Body of pancreas (tissue), 4 donors: ENCODE results near the gene MPC1.

Experiments
- POLR2A ChIP-seq, 3 donors: fragments of 450-650 bp; IDR thresholded peaks; one replicate each; pipeline ENCODE4 v1.6.1; 2016; ENCODE audit warnings: antibody characterized with exemption in 3 of 3, mild to moderate bottlenecking in 2 of 3
- TF ChIP-seq, protein P1 (sequence below), 7 experiments: fragments of 450-650 bp in 4 of 7; fragments of 200-600 bp in 3 of 7; sonication (generic) in 3 of 7; IDR thresholded peaks; one replicate each; pipeline ENCODE4 v1.5.1; 2016 to 2019; ENCODE audit warnings: antibody characterized with exemption in 7 of 7

DNA sequence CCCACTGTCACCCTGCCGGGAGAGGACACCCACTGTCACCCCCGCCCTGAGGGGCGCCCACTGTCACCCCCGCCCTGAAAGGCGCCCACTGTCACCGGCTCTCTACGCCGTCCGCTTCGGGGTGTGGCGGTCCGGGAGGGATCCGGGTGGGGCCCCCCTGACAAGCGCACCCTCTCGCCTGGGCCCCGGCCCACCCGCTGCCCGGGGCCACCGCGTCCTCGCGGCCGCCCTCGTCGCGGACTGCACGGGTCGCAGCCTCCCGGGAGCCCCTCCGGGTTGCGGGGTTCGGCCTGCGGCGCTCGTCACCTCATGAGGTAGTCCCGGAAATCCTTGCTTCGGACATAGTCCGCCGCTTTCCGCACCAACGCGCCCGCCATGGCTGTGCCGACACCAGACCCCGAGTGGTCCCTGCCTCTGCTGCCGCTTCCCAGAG, 224 bp downstream of the MPC1 start:
- peak; percentile 83 to 92 (median 91) for TF ChIP-seq POLR2A (IDR thresholded peaks at IDR 0.05)
- TF ChIP-seq, protein P1, sequence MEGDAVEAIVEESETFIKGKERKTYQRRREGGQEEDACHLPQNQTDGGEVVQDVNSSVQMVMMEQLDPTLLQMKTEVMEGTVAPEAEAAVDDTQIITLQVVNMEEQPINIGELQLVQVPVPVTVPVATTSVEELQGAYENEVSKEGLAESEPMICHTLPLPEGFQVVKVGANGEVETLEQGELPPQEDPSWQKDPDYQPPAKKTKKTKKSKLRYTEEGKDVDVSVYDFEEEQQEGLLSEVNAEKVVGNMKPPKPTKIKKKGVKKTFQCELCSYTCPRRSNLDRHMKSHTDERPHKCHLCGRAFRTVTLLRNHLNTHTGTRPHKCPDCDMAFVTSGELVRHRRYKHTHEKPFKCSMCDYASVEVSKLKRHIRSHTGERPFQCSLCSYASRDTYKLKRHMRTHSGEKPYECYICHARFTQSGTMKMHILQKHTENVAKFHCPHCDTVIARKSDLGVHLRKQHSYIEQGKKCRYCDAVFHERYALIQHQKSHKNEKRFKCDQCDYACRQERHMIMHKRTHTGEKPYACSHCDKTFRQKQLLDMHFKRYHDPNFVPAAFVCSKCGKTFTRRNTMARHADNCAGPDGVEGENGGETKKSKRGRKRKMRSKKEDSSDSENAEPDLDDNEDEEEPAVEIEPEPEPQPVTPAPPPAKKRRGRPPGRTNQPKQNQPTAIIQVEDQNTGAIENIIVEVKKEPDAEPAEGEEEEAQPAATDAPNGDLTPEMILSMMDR (IDR thresholded peaks at IDR 0.05): no peak
